GM12873 (cell line): ENCODE measurements around the gene RFX3.

Source experiments
- TF ChIP-seq, protein P1 (sequence below): IDR thresholded peaks from 2 replicates; pipeline ENCODE4 v1.5.1; 2012; ENCODE audit warnings: low read depth, mild to moderate bottlenecking, moderate library complexity, low read length, control low read depth; ENCODE audit not compliant: insufficient read depth; ENCODE audit errors: missing control alignments

Gene RFX3

DNA sequence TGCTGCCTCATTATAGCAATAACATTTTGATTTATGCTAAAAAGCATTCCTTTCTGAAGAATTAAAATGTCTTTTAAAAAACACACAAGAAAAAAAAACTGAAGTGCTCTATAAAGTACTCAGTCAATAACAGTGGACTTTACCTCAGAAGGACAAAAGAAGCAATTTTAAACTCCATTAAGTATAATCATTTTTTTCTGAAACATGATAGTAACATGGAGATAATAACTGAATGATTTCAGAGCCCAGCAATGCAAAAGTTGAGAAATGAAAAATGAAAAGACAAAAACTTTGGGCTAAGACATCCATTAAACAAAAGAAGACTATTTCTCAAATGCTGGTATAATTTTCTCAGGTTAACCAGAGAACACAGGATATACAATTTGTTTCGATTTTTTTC is 78.7 kb downstream of the RFX3 start:
- TF ChIP-seq, protein P1, sequence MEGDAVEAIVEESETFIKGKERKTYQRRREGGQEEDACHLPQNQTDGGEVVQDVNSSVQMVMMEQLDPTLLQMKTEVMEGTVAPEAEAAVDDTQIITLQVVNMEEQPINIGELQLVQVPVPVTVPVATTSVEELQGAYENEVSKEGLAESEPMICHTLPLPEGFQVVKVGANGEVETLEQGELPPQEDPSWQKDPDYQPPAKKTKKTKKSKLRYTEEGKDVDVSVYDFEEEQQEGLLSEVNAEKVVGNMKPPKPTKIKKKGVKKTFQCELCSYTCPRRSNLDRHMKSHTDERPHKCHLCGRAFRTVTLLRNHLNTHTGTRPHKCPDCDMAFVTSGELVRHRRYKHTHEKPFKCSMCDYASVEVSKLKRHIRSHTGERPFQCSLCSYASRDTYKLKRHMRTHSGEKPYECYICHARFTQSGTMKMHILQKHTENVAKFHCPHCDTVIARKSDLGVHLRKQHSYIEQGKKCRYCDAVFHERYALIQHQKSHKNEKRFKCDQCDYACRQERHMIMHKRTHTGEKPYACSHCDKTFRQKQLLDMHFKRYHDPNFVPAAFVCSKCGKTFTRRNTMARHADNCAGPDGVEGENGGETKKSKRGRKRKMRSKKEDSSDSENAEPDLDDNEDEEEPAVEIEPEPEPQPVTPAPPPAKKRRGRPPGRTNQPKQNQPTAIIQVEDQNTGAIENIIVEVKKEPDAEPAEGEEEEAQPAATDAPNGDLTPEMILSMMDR = no peak

DNA sequence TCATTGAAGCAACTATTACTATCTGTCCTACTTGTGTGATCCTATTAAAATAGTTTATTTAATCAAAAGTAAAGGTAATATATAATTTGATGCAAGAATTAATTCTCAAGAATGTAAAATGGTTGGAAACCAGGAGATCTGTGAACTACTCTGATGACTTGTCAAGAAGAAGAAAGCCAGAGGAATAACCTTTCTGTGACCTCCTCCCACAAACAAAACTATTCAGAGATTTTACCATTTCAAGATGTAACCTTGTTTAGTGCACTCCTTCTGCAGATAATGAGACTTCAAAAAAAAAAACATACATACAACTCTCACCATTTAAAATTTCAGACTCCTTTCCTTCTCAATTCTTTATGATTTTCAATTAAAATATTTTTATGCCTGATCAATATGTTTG is 79.5 kb downstream of the RFX3 start:
- TF ChIP-seq, protein P1 = no peak

DNA sequence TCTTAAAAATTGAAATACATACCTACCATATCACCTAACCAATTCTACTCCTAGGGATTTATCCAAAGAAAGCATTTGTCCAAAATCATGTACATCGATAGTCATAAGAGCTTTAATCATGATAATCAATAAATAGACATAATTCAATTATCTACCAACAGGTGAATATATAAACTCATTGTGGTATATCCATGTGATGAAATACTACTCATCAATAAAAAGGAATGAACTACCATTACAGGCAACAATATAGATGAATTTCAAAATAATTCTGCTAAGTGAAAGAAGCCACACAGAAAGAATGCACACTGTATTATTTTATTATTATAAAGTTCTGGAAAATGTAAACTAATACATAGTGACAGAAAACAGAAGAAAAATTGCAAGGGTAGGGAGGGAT is 81.8 kb downstream of the RFX3 start:
- TF ChIP-seq, protein P1 = no peak

- TF ChIP-seq, protein P1 = peak; percentile 69
Observed at GRCh38 chr9:3441197-3441816, 84.5 kb downstream of the RFX3 start.

DNA sequence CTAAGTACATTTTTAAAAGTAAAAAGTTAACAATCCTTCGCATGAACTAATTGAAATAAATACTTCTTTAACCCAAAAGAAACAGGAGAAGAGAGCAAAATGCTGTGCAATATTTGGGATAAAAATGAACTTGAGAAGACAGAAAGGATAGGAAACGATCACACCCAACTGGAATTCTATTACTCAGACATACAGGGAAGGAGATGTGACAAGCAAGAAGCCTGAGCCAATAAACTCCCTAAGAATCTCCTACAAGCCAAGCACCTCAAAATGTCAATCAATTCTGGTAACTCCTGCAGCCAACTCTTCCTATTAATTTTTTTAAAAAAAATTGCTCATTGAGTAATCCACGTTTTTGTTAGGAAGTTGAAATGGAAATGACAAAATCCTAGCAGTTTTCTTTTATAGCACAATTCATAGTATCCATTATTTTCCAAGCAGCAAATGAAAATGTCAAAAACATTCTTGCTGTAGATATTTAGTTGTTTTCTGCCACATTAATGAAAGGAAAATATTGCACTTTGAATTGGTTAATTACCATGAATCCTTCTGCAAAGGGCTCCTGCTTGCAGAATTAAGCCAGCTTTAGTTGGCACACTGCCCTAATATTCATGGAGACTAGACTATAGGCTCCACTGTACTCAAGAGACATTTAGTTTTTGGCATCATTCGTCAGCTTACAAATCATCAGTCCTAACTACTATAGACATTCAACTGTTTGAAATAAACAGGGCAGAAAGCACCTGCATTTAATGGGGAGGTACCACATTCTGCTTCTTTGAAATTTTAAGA is 89.0 kb downstream of the RFX3 start:
- TF ChIP-seq, protein P1 = no peak

DNA sequence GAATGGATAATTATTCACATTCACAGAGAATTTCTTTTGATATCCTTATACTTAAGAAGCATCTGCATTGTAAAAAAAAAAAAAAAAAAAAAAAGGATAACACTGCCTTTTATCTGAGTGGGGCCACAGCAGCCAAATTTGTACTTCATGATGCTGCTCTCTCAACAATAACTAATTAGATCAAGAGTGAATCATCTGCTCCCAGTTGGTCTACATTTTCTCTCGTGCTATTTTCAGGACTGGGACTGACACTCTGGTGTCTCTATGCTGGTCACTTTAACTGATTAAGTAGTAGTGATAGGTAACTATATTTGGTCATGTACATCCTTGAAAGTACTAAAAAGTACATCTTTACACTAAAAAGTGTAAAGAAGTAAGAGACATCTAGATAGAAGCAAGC is 90.1 kb downstream of the RFX3 start:
- TF ChIP-seq, protein P1 = no peak

DNA sequence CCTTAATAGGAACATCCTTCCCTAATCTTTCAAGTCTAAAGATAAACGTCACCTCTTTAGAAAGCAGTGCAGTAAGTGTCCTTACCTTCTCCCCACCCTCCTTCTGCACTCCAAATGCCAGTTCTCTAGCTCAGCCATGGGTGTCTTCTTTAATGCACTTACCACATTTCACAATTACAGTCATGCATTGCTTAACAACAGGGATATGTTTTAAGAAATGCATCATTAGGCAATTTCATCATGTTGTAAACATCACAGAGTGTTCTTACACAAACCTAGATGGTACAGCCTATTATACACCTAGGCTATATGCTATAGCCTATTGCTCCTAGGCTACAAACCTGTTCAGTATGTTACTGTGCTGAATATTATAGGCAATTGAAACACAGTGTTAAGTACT is 91.2 kb downstream of the RFX3 start:
- TF ChIP-seq, protein P1 = no peak
